HG03135 (cell line): ENCODE results near the gene ATP13A2.

Source experiments
- ATAC-seq: cut with Tn5 transposase; IDR thresholded peaks from one replicate; pipeline ENCODE4 v1.9.1; 2021; ENCODE audit warnings: mild to moderate bottlenecking, moderate library complexity; ENCODE audit not compliant: unreplicated experiment

The ATP13A2 gene

GRCh38 chr1:16980473-16981268 is 31.1 kb downstream of the ATP13A2 start, which contains the start of gene MFAP2:
TSS of gene MFAP2 (minus strand) at chr1:16980620. CDS start at chr1:16978273, 2,347 bp downstream.
- ATAC-seq, result no peak

GRCh38 chr1:16979475-16980327 is 32.0 kb downstream of the ATP13A2 start:
- no peak for ATAC-seq

- no peak for ATAC-seq
Observed at GRCh38 chr1:16978567-16979474, 32.9 kb downstream of the ATP13A2 start.

- ATAC-seq, result no peak
Observed at GRCh38 chr1:16978139-16978538, 33.6 kb downstream of the ATP13A2 start.

GRCh38 chr1:16977377-16977776 is 34.4 kb downstream of the ATP13A2 start:
- no peak for ATAC-seq

- ATAC-seq, result no peak
Observed at GRCh38 chr1:16976966-16977365, 34.8 kb downstream of the ATP13A2 start.

GRCh38 chr1:16975838-16976237 is 35.9 kb downstream of the ATP13A2 start:
- ATAC-seq, result no peak

- ATAC-seq, result no peak
Observed at GRCh38 chr1:16975211-16975610, 36.5 kb downstream of the ATP13A2 start.

- ATAC-seq, result no peak
Observed at GRCh38 chr1:16973215-16973614, 38.5 kb downstream of the ATP13A2 start.

- ATAC-seq, result no peak
Observed at GRCh38 chr1:16972189-16972895, 39.4 kb downstream of the ATP13A2 start.

- no peak for ATAC-seq
Observed at GRCh38 chr1:16971341-16972188, 40.2 kb downstream of the ATP13A2 start.

- no peak for ATAC-seq
Observed at GRCh38 chr1:16970132-16970910, 41.4 kb downstream of the ATP13A2 start.

GRCh38 chr1:16969651-16970050 is 42.1 kb downstream of the ATP13A2 start:
- ATAC-seq, result no peak

- no peak for ATAC-seq
Observed at GRCh38 chr1:16969057-16969611, 42.6 kb downstream of the ATP13A2 start.

GRCh38 chr1:16968372-16968771 is 43.4 kb downstream of the ATP13A2 start:
- ATAC-seq, result no peak

GRCh38 chr1:16967962-16968361 is 43.8 kb downstream of the ATP13A2 start:
- ATAC-seq, result no peak

- ATAC-seq, result no peak
Observed at GRCh38 chr1:16967095-16967575, 44.6 kb downstream of the ATP13A2 start.

- ATAC-seq, result no peak
Observed at GRCh38 chr1:16966282-16966681, 45.4 kb downstream of the ATP13A2 start.
